Liver (tissue), 9 donors: Measurements from ENCODE around the gene SCIN. TPM values are rescaled to one million over a fixed set of nuclear protein-coding genes. Genes with fewer than 3 reads are reported as not detected.
A peak's percentile ranks its signal among the peaks of the same experiment; 100 is the strongest.

Experiments
- DNase-seq: peaks from one replicate; pipeline ENCODE4 v3.0.0-alpha.2; 2017; ENCODE audit warnings: low spot score
- H3K27ac ChIP-seq, 2 donors: one replicate each; pipeline ENCODE4 v1.7.0; 2013; ENCODE audit warnings: inconsistent platforms in 2 of 2, low read length in 2 of 2, control low read depth in 1 of 2, low read depth in 1 of 2, mild to moderate bottlenecking in 1 of 2
- H3K27me3 ChIP-seq, 4 donors: one replicate each; pipeline versions ENCODE4 v1.6.1 to v1.7.0; 2013; ENCODE audit warnings: low read length in 3 of 4, inconsistent platforms in 1 of 4, mild to moderate bottlenecking in 1 of 4, moderate library complexity in 1 of 4; ENCODE audit not compliant: control insufficient read depth in 4 of 4, insufficient read depth in 4 of 4
- H3K36me3 ChIP-seq, 4 donors: one replicate each; pipeline versions ENCODE4 v1.6.1 to v1.7.0; 2013; ENCODE audit warnings: low read length in 3 of 4, mild to moderate bottlenecking in 3 of 4, low read depth in 1 of 4, moderate library complexity in 1 of 4; ENCODE audit not compliant: control insufficient read depth in 4 of 4, insufficient read depth in 3 of 4
- H3K4me1 ChIP-seq, 4 donors: one replicate each; pipeline versions ENCODE4 v1.6.1 to v1.7.0; 2013; ENCODE audit warnings: low read length in 3 of 4, mild to moderate bottlenecking in 3 of 4, moderate library complexity in 1 of 4; ENCODE audit not compliant: control insufficient read depth in 4 of 4, insufficient read depth in 4 of 4
- H3K4me3 ChIP-seq, 3 donors: one replicate each; pipeline versions ENCODE4 v1.6.1 to v1.7.0; 2013; ENCODE audit warnings: low read length in 3 of 3, control low read depth in 1 of 3, low read depth in 1 of 3, mild to moderate bottlenecking in 1 of 3
- H3K9ac ChIP-seq, 2 donors: one replicate each; pipeline ENCODE4 v1.7.0; 2013; ENCODE audit warnings: low read length in 2 of 2, mild to moderate bottlenecking in 2 of 2, moderate library complexity in 2 of 2, control low read depth in 1 of 2, low read depth in 1 of 2
- H3K9me3 ChIP-seq, 4 donors: one replicate each; pipeline versions ENCODE4 v1.6.1 to v1.7.0; 2013; ENCODE audit warnings: low read length in 3 of 4; ENCODE audit not compliant: control insufficient read depth in 4 of 4
- ATF3 ChIP-seq: IDR thresholded peaks from 2 replicates; pipeline ENCODE4 v1.6.1; 2016; ENCODE audit warnings: antibody characterized with exemption
- CTCF ChIP-seq: fragments of 150-350 bp; IDR thresholded peaks from 2 replicates; pipeline ENCODE4 v1.5.1; 2017; ENCODE audit warnings: improper control_type of control experiment, low read depth, low read length; ENCODE audit not compliant: missing input control
- EGR1 ChIP-seq, 2 donors: IDR thresholded peaks; 2 replicates each; pipeline ENCODE4 v1.6.1; 2016 to 2018; ENCODE audit warnings: antibody characterized with exemption in 2 of 2, low read depth in 2 of 2
- FOXA1 ChIP-seq: IDR thresholded peaks from 2 replicates; pipeline ENCODE4 v1.6.1; 2016; ENCODE audit warnings: antibody characterized with exemption
- FOXA2 ChIP-seq: IDR thresholded peaks from 2 replicates; pipeline ENCODE4 v1.6.1; 2016; ENCODE audit warnings: antibody characterized with exemption
- GABPA ChIP-seq, 2 donors: IDR thresholded peaks in 1 of 2; conservative IDR thresholded peaks in 1 of 2; 2 replicates each; pipeline ENCODE4 v1.6.1; 2016; ENCODE audit warnings: antibody characterized with exemption in 2 of 2, mild to moderate bottlenecking in 1 of 2, moderate library complexity in 1 of 2
- HNF4A ChIP-seq, 2 donors: conservative IDR thresholded peaks; 2 replicates each; pipeline ENCODE4 v1.6.1; 2016; ENCODE audit warnings: antibody characterized with exemption in 2 of 2, mild to moderate bottlenecking in 2 of 2
- HNF4G ChIP-seq: IDR thresholded peaks from 2 replicates; pipeline ENCODE4 v1.6.1; 2016; ENCODE audit warnings: antibody characterized with exemption
- JUND ChIP-seq, 2 donors: IDR thresholded peaks; 2 replicates each; pipeline ENCODE4 v1.6.1; 2016; ENCODE audit warnings: antibody characterized with exemption in 2 of 2
- MAX ChIP-seq: IDR thresholded peaks from 2 replicates; pipeline ENCODE4 v1.6.1; 2016; ENCODE audit warnings: antibody characterized with exemption
- NR2F2 ChIP-seq: IDR thresholded peaks from 2 replicates; pipeline ENCODE4 v1.6.1; 2016; ENCODE audit warnings: antibody characterized with exemption
- RAD21 ChIP-seq, 2 donors: IDR thresholded peaks; 2 replicates each; pipeline ENCODE4 v1.6.1; 2016; ENCODE audit warnings: antibody characterized with exemption in 2 of 2, mild to moderate bottlenecking in 2 of 2
- RXRA ChIP-seq, 2 donors: IDR thresholded peaks; 2 replicates each; pipeline ENCODE4 v1.6.1; 2017 to 2018; ENCODE audit warnings: antibody characterized with exemption in 2 of 2, mild to moderate bottlenecking in 1 of 2
- SP1 ChIP-seq: IDR thresholded peaks from 2 replicates; pipeline ENCODE4 v1.6.1; 2018; ENCODE audit warnings: antibody characterized with exemption, mild to moderate bottlenecking
- TAF1 ChIP-seq: conservative IDR thresholded peaks from 2 replicates; pipeline ENCODE4 v1.6.1; 2016; ENCODE audit warnings: antibody characterized with exemption, mild to moderate bottlenecking
- YY1 ChIP-seq: IDR thresholded peaks from 2 replicates; pipeline ENCODE4 v1.6.1; 2016; ENCODE audit warnings: antibody characterized with exemption, mild to moderate bottlenecking
- WGBS: extraction: QIAGEN DNeasy Blood & Tissue Kit; methylation state at CpG from one replicate; pipeline ENCODE4 v1.1.7; 2013; 5-methylcytosine and 5-hydroxymethylcytosine counted together
- polyA plus RNA-seq, 2 donors: library from polyadenylated mRNA; stranded (reverse) in 1 of 2; unstranded in 1 of 2; fragments of 200-250 nt in 1 of 2; fragments of >200 nt in 1 of 2; fragmentation: Nextera tagmentation in 1 of 2; extraction: Ambion mirVana in 1 of 2; gene quantifications; one replicate each; pipeline versions ENCODE4 v1.2.1 to v1.2.3, GENCODE V29; 2013 to 2015
- total RNA-seq, 2 donors: library from RNA; depleted of rRNA; stranded (reverse); fragments of >200 nt; gene quantifications; one replicate each; pipeline ENCODE4 v1.2.3, GENCODE V29; 2014
- TF ChIP-seq, protein P1 (sequence below): IDR thresholded peaks from 2 replicates; pipeline ENCODE4 v1.6.1; 2016; ENCODE audit warnings: antibody characterized with exemption, mild to moderate bottlenecking
- TF ChIP-seq, protein P2 (sequence below): IDR thresholded peaks from 2 replicates; pipeline ENCODE4 v1.6.1; 2016; ENCODE audit warnings: antibody characterized with exemption
- donor health status: healthy.
- donor health status: healthy.
- donor health status: healthy.
- donor health status: healthy.
- donor health status: healthy.

The SCIN gene
- total and polyA plus RNA-seq, 4 donors, result 0.05 to 0.23 TPM; not detected in 2

GRCh38 chr7:12686234-12686890 lies 115.8 kb downstream of the SCIN start:
- Histone ChIP-seq H3K27ac (peak overlapping the region; percentile 83 to 96), H3K27me3 (no peaks in the 10 kb centered on the region), H3K9me3 (no peaks in the 10 kb centered on the region), H3K4me1 (peaks cover 0 to 17% (median 1%) of the 10 kb centered on the region in 4 donors), H3K36me3 (no peaks in the 10 kb centered on the region), H3K4me3 (peak overlapping the region; percentile 75 to 83 (median 80)), H3K9ac (peak overlapping the region; percentile 59 to 87)
- 2% methylated on average over 54 of the region's 54 CpGs for WGBS
- DNase-seq, result peak; percentile 98
- TF ChIP-seq, protein P1, sequence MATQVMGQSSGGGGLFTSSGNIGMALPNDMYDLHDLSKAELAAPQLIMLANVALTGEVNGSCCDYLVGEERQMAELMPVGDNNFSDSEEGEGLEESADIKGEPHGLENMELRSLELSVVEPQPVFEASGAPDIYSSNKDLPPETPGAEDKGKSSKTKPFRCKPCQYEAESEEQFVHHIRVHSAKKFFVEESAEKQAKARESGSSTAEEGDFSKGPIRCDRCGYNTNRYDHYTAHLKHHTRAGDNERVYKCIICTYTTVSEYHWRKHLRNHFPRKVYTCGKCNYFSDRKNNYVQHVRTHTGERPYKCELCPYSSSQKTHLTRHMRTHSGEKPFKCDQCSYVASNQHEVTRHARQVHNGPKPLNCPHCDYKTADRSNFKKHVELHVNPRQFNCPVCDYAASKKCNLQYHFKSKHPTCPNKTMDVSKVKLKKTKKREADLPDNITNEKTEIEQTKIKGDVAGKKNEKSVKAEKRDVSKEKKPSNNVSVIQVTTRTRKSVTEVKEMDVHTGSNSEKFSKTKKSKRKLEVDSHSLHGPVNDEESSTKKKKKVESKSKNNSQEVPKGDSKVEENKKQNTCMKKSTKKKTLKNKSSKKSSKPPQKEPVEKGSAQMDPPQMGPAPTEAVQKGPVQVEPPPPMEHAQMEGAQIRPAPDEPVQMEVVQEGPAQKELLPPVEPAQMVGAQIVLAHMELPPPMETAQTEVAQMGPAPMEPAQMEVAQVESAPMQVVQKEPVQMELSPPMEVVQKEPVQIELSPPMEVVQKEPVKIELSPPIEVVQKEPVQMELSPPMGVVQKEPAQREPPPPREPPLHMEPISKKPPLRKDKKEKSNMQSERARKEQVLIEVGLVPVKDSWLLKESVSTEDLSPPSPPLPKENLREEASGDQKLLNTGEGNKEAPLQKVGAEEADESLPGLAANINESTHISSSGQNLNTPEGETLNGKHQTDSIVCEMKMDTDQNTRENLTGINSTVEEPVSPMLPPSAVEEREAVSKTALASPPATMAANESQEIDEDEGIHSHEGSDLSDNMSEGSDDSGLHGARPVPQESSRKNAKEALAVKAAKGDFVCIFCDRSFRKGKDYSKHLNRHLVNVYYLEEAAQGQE, result peak; percentile 54
- TF ChIP-seq NR2F2 (peak; percentile 71), FOXA2 (peak; percentile 24), RAD21 (IDR thresholded peaks at IDR 0.05) (peak; percentile 40 to 62), ATF3 (no peak), SP1 (peak; percentile 81), JUND (IDR thresholded peaks at IDR 0.05) (peak in 1 of 2 donors; percentile 18), MAX (peak; percentile 53), EGR1 (IDR thresholded peaks at IDR 0.05; ENCODE audit: low read depth in 2 of 2) (no peak), HNF4A (conservative IDR thresholded peaks at IDR 0.05) (peak; percentile 63 to 70), GABPA (IDR thresholded peaks at IDR 0.05 in 1 of 2, conservative IDR thresholded peaks at IDR 0.05 in 1 of 2) (peak; percentile 26 to 79), YY1 (peak; percentile 78), CTCF (peak; percentile 99), HNF4G (peak; percentile 14), TAF1 (peak; percentile 52), FOXA1 (peak; percentile 51), RXRA (IDR thresholded peaks at IDR 0.05) (peak; percentile 86 to 88)
- TF ChIP-seq, protein P2, sequence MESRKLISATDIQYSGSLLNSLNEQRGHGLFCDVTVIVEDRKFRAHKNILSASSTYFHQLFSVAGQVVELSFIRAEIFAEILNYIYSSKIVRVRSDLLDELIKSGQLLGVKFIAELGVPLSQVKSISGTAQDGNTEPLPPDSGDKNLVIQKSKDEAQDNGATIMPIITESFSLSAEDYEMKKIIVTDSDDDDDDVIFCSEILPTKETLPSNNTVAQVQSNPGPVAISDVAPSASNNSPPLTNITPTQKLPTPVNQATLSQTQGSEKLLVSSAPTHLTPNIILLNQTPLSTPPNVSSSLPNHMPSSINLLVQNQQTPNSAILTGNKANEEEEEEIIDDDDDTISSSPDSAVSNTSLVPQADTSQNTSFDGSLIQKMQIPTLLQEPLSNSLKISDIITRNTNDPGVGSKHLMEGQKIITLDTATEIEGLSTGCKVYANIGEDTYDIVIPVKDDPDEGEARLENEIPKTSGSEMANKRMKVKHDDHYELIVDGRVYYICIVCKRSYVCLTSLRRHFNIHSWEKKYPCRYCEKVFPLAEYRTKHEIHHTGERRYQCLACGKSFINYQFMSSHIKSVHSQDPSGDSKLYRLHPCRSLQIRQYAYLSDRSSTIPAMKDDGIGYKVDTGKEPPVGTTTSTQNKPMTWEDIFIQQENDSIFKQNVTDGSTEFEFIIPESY, result no peak
